Pulmonary artery endothelial cell (primary cell): ENCODE results near the gene ANK3. TPM values are rescaled to one million over a fixed set of nuclear protein-coding genes. Genes with fewer than 3 reads are reported as not detected.

ENCODE experiments used
- DNase-seq: peaks from one replicate; pipeline ENCODE4 v3.0.0-alpha.2; 2011; ENCODE audit warnings: low read depth, low spot score
- total RNA-seq: library from RNA; depleted of rRNA; stranded (reverse); fragments of >200 nt; gene quantifications from 2 replicates; pipeline ENCODE4 v1.2.3, GENCODE V29; 2014

Gene ANK3
- total RNA-seq, 1 donor from 2014 or later, result 12.4 TPM

DNA sequence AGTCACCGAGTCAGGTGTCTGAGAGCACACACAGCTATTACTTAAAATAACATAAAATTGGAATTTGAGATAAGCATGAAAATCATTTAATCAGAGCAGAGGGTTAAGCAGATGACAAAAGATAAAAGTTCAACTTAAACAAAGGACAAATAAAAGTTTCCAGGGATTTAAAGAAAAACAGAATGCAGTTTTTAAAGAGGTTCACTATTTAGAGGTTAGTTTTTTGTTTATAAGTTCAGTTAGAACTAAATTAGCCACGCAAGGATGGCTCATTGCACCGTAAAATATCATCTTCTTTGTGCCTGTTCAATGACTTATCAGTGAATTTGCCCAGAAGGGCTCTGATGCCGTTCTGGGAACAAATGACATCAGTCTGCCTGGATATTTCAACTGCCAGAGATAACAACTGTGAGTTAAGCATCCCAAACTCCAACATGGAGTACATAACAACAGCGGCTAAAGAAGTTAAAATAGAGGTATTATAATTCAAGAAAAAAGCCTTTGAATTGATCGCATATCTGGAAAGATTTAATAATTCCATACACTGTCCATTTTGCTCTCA is 107.8 kb downstream of the ANK3 start:
- no peak for DNase-seq

DNA sequence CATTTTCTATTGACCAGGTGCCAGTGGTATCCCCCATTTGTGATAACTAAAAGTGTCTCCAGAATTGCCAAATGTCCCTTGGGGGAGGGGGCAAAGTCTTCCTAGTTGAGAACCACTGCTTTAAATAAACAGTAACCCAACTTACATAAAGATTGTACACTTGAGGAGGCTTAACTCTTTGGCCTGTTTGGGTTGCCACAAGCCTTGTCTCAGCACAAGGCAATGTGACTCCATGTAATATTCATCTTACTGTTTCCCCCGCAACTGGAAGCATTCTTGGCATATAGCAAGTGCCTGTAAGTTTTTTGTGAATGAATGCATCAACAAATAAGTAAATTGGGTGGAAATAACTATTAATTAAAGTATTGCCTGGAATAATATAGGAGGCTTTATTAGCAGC is 108.3 kb downstream of the ANK3 start:
- DNase-seq, result no peak

DNA sequence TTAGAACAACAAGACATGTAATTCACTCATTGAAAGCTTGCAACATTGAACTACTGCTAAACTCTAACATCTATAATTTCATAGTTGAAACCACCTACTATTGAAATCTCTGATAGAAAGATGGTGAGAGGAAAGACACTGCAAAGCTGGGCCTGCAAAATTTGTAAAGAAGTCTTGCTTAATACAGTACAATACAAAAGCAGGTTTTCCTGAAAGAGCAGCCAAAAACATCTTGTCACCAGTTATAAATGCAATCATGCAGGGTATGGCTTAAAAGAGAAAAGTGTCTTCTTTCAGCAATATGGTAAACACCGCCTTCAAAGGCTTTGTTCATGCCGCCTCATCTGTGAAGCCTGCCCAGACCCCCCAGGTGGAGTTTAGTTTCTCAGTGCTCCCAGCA is 109.2 kb downstream of the ANK3 start:
- no peak for DNase-seq

DNA sequence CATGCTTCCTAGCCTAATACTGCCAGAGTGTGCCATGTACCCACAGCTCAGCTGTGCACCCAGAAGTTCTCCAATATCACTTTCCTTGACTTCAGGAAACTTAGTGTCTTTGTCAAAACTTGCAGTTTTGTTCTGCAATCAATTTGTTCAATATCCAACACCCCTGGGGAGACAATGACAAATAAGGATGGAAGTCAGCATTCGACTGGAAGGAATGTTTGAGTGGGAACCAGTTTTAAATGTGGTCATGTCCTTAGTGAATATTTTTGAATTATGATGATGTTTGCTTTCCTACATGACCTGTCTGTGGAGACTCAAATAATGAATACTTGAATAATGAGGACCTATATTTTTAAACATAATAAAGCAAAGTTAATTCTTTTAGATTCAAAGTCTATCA is 112.0 kb downstream of the ANK3 start:
- DNase-seq, result no peak

DNA sequence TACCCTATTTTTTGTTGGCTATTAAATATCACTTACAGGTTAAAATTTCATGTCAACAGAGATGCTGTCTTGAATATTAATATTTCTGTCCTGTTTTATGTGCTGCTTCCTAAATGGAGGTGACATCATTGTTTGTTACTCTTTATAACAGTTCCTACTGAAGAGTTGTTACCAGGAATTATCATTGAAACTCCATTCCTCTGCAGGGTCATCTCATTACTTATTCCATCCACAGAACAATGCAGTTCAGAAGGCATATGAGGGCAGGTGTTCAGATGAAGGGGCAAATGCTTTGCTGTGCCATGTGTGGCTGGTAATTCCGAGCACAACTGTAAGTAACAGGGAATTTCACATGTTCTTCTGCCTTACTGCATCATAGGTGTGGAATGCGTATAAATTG is 113.4 kb downstream of the ANK3 start:
- DNase-seq, result no peak

DNA sequence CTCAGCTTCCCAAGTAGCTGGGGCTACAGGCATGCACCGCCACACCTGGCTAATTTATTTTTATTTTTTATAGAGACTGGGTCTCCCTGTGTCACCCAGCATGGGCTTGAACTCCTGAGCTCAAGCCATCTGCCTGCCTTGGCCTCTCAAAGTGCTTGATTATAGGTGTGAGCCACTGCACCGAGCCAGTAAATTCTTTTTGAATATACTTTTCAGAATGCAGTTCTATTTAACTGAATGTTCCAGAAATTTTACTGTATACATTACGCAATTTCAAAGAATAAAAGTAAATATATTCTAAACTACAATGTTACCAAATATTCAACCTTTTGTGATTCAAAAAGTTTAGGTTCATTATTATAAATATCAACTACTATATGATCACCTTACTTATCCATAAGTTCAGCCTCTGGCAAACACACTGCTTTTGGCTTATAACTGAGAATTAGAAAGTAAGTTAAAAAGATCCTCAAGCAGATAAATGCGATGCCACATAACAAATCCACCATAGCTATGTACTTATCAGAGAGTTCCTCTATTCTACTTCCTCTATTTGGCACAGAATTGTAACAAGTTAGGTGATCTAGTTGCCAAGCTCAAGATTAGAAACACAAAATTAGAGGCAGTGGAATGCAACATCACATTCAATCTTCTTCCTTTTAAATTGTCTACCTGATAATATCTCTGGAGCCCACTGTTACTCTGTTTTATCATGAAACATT is 118.2 kb downstream of the ANK3 start:
- no peak for DNase-seq

DNA sequence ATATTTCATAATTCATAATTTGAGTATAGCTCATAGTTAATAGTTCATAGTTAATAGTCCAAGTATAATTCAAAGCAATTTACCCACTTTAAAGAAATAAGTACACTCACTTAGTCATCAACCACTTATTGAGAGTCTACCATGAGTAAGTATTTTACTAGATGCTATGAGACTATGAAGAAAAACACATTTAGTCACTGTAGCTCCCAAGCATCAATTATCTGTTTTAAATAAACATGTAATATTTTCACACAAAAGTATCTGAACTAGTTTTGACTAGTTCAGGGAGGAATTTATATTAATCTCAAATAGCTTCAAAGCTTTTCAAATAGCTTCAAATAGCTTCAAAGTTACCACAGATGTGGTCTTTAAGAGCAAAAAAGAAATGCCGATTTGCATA is 119.2 kb downstream of the ANK3 start:
- no peak for DNase-seq

DNA sequence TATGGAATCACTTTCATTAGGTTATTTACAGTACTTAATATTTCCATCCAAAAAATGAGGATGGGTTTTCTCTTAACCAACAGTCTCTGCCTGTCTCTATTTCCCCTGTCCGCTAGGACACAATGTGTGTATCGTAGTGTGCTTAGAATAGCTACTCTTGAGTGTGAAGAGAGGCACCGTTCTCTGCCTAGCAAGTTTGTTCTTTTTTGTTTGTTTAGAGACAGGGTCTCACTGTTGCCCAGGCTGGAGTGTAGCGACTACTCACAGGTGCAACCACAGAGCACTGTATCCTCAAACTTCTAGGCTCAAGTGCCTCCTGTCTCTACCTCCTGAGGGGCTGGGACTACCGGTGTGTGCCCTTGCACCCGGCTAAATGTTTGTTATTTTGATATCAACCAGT is 121.9 kb downstream of the ANK3 start:
- no peak for DNase-seq

DNA sequence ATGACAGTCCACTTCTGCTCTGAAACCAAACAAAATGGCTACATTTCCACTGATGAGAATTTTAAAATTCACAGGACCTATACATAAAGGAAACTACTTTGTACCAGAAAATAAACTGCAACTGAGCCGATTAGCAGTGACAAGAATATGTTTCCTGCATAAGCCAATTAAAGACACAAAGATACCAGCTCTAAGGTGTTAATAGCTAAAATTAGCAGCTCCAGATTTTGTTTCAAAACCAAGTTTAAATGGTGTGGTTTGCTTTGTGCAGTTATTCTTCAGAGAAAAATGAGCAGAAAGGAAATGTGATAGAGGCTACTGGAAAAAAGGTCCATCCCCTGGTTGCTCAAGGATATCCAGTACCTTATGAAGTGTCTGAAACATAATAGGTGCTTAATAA is 123.2 kb downstream of the ANK3 start:
- no peak for DNase-seq

DNA sequence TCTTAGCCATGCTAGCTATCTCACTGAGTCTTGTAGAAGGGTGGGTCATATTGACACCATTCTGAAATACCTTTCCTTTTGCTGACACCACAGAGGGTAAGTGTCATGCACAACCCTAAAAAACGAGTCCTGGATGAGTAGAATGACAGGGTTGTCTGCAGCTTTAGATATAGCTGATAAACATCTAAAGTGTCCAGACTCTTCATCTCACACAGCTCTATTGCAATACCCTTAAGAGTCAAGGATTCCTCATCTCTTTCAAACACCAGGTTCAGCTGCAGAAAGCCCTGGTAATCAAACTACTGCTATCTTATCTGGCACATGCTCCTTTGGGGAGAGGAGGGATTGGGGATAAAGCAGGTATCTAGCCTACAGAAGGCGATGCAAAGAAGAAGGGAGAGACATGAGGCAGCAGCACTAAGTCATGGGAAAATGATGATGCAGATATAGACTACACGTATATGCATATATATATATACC is 127.0 kb downstream of the ANK3 start:
- DNase-seq, result no peak

DNA sequence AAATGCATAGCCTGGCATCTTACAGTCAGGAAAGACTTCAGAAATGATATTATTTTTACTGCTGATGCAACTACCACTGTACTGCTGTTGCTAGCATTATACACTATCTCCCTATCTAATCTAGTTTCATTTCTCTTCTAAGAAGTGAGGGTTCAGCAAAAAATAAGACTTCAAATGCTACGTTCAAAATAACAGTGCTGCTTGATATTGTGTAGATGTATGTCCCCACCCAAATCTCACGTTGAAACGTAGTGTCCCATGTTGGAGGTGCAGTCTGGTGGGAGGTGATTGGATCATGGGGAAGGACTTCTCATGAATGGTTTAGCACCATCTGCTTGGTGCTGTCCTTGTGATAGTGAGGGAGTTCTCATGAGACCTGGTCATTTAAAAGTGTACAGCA is 129.4 kb downstream of the ANK3 start:
- no peak for DNase-seq

DNA sequence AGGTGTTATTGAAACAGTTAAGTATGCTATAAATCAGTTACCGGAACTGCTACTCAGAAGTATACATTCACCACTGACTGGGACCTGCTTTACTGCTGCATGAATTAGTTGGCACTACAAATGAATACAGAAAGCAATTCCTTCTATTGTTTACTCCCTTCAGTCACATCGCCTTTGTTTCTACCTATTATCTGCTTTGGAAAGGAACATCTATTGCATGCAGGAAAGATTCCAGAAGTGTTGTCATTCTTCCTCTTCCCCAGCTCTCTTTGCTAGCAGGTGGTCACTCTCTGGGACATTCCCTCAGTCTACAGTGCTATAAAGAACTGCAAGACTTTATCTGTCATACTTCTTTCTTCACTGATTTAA is 131.3 kb downstream of the ANK3 start:
- DNase-seq, result no peak

DNA sequence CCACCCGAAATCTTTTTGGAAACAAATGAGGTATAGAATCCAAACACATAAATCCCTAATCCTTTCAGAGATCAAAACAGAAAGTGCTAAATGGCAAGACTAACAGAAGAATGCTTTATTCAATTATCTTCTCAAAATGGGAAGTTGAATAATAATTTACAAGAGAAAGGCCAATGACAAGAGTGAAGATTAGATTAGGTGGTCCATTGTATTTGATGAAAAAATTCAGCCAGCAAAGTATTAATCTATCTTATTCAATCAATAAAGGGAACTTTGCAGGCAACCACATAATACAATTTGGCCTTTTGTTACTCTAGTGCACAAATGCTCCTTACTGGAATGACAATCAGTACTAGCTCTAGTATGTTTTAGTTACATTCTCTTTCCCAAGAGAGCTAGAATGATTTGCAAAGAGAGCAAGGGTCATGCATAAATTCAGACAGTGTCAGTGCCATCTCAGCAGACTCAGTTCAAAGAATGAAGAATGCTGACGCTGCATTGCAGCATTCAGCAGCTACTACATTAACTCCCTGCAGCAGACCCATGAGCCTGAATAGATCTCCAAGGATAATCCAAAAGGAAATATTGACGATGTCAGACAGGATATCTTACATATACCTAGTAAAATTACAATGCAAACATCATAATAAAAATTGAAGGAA is 131.8 kb downstream of the ANK3 start:
- DNase-seq, result no peak

DNA sequence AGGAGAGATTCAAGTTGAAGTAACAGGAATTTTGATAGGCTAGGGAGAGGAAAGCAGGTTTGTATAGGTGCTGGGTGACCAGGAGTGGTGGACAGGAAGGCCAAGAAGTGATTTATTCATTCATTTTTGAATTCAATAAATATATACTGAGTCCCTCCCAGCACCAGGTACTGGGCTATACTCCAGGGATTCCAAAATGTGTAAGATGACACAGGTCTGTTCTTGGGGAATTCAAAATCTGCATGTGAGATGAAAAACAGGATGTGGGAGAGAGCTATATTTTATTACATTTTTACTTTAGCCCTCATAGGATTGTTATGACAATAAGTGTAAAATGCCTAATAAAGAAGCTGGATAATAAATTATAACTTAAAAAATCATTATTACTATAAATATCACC is 134.9 kb downstream of the ANK3 start:
- DNase-seq, result no peak

DNA sequence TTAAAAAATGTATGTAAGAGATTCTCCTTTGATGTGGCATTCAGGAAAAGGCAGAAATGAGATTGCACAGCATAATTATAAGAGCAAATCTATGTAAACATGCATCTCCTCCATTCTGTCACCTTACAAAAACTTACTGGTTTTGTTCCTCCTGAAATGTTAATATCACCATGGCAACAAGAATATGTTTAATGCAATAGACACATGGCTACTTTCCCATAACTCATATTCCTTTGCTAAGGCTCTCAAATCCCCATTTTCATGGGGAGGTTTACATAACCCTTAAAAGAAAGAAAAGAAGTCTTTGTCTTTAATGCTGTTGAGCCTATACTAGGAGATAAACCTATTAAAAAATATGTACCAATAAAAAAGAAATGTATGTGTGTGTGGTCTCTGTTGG is 136.2 kb downstream of the ANK3 start:
- no peak for DNase-seq

DNA sequence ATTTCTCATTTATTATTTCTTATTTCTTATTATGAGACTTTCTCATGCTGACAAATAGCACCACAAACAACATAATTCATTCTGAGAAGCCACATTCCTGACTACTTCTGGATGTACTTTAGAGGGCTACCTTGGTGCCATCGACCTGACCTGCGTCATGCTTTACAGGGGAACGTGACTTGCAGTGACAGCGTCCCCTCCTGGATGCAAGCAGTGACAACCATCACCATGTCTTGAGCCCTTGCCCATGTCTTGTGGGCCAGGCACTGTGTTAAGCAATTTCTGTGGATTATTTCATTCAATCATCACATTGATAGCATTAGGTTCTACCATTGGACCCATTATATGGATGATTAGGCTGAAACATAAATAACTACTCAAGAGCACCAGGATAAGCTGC is 137.0 kb downstream of the ANK3 start:
- DNase-seq, result no peak

DNA sequence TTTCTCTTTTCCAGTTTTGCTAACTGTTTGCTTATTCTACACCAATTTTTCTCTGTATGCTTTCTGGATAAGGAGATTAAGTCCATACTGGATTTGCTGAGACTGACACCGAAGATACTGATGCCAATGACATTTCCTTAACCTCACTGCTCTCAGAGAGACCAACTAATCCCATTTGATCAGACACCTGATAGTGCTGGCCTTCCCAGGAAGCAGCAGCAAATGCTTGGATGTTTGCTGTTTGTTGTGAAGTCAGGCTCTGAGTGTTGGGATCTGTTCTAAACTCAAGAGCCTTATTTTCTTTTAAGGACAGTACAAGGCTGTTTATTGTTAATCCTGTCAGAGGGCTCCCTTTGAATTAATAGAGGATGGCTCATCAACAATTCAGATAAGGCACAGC is 143.3 kb downstream of the ANK3 start:
- no peak for DNase-seq

DNA sequence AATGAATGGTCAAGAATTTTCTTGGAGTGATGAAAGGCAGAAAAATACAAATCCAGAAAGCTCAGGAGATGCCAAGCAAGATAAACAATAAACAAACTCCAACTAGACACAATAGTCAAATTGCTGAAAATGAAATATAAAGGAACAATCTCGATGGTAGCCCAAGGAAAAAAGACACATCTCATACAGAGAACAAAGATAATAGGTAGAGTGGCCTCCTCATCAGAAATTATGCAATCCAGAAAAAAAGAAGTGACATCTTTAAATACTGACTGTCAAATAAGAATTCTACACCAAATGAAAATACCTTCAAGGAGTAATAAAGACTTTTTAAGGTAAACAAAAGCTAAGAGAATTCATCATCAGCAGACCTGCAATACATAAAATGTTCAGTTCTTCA is 150.4 kb downstream of the ANK3 start:
- no peak for DNase-seq

DNA sequence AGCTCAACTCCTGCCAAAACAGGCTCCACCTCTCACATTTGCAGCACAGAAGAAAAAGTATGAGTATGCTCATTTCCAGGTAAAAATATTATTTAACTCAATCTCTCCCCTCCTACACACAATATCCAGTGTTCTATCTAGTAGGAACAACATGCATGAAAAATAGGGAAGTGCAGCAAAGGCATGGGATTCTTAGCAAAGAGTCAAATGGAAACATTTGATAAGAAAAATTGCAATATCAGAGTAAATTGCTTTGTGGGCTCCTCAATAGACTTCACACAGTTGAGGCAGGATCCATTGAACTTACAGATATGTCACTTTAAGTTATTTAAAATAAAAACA is 150.9 kb downstream of the ANK3 start:
- no peak for DNase-seq

DNA sequence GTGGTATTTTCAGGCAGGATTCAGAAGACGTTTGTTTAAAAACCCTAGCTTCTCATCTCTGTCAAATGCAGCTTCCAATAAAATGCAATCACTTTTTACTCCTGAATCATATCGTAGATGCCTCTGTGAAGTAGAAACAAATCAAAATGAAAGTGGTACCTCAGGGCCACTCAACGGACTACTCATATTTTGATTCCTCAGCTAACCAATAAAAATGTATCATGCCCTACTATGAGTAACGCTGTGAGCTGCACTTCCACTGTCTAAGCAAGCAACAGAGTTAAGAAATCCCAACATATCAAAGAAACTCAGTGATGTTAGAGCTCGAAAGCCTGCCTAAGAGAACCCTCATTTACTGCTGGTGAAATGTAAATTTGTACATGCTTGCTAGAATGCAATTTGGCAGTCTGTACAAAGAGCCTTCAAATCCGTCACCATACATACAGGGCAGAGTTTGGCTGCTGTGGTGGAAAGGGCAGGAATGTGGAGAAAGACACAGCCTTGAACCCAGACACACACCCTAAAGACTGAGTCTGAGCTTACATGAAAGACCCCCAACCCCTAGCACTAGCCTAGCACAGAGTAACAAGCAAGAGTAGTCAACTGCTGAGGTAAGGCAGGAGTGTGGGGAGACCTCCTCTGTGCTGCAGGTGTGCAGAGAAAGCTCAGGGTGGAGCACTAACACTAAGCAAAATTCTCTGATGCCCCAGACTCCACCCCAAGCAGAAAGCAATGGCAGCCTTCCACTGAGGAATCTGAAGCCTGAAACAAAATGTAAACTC is 151.5 kb downstream of the ANK3 start:
- no peak for DNase-seq

DNA sequence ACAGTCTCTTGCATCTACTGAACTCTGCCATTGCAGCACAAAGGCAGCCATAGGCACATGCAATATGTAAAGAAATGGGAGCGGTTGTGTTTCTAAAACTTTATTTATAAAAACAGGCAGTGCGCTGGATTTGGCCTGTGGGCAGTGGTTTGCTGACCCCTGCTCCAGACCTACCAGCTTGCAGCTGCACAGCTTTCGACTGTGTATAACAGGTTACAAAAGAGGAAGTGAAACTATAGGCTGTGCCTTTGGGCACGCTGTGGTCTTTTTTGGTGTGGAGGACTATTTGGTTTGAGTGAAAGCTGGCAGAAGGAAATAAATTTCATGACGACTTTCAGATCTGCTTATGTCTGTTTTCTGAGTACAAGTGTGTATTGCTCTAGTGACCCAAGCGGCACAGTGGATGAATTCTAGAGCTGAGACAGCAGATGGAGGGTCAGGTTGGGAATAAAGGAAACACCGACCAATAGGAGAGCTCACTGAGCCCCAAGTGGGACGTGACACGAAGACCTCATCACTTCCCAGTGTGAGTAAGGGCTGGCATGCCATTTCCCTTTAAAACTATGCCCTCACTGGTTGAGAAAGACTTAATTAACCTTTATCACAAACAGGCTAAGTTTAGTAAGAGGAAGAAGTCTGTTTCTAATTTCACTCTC is 152.7 kb downstream of the ANK3 start:
- DNase-seq, result no peak

DNA sequence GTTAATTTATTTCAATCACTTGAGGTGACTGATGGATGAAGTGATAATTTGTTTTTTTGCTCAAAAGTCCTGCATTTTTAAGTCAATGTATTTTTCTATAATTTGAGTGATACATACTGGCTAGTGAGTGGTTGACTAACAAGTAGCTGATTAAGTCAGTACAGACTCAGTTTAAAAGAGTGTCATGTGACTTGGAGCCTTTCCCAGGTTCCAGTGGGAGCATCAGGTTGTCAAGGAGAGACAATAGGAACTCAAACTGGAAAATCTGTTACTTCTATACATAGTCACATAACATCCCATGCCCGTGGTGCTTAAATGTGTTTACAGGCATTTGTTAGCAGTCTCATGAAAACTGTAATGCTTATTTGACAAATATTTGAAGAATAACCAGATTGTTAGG is 154.7 kb downstream of the ANK3 start:
- DNase-seq, result peak; percentile 5
